Choroid plexus epithelial cell (primary cell): Measurements from ENCODE around the gene FUT2.
A peak's percentile ranks its signal among the peaks of the same experiment; 100 is the strongest.
"Not testable (repeated sequence)": the region's sequence is repeated elsewhere in the genome, so short reads cannot be mapped to it uniquely, and the experiment has no call there.

ENCODE experiments used
- DNase-seq: peaks from one replicate; pipeline ENCODE4 v3.0.0-alpha.2; 2010; ENCODE audit warnings: low read depth
- H3K4me3 ChIP-seq: 2 replicates; pipeline ENCODE4 v1.5.1; 2011; ENCODE audit warnings: low read depth, mild to moderate bottlenecking, control low read depth, low read length, moderate library complexity
- CTCF ChIP-seq: conservative IDR thresholded peaks from 2 replicates; pipeline ENCODE4 v1.5.1; 2011; ENCODE audit warnings: low read depth, mild to moderate bottlenecking, control low read depth, inconsistent platforms, low read length, moderate library complexity

The FUT2 gene

GRCh38 chr19:48654299-48655059 is 41.3 kb upstream of the FUT2 start:
- TF ChIP-seq CTCF: no peak
- H3K4me3 ChIP-seq: no peak overlapping the region
- peak; percentile 30 for DNase-seq

GRCh38 chr19:48656840-48657474 is 38.8 kb upstream of the FUT2 start:
- DNase-seq: peak; percentile 86
- H3K4me3 ChIP-seq: no peak overlapping the region
- no peak for TF ChIP-seq CTCF

- not testable (repeated sequence) for DNase-seq, H3K4me3 ChIP-seq
These were observed 37.9 kb upstream of the FUT2 start for GRCh38 chr19:48657828-48658227.

GRCh38 chr19:48658483-48658882 is 37.3 kb upstream of the FUT2 start:
- TF ChIP-seq CTCF: no peak
- DNase-seq: no peak
- no peak overlapping the region for H3K4me3 ChIP-seq

GRCh38 chr19:48659768-48660167 is 36.0 kb upstream of the FUT2 start:
- TF ChIP-seq CTCF: no peak
- DNase-seq: peak; percentile 66
- no peak overlapping the region for H3K4me3 ChIP-seq

- H3K4me3 ChIP-seq: no peak overlapping the region
- TF ChIP-seq CTCF: no peak
- peak; percentile 90 for DNase-seq
These were observed 34.7 kb upstream of the FUT2 start for GRCh38 chr19:48660852-48661710.

GRCh38 chr19:48661711-48662090 is 34.1 kb upstream of the FUT2 start:
- no peak for DNase-seq
- no peak for TF ChIP-seq CTCF
- H3K4me3 ChIP-seq: no peak overlapping the region
